Kidney (tissue), 14 donors: ENCODE data around the gene KIF16B. TPM values are rescaled to one million over a fixed set of nuclear protein-coding genes. Genes with fewer than 3 reads are reported as not detected.

ENCODE experiments used
- DNase-seq, 5 donors: peaks; one replicate each; pipeline ENCODE4 v3.0.0-alpha.2; 2013 to 2020
- FAIRE-seq: peaks from 2 replicates; lab custom pipeline; 2012; peaks lifted over from hg19 to GRCh38; lab: Jason Lieb, UNC
- H3K27ac ChIP-seq, 2 donors: one replicate each; pipeline ENCODE4 v1.7.0; 2013; ENCODE audit warnings: low read depth in 2 of 2, low read length in 2 of 2, inconsistent platforms in 1 of 2
- H3K27me3 ChIP-seq: one replicate; pipeline ENCODE4 v1.7.1; 2013; ENCODE audit warnings: low read length, inconsistent platforms; ENCODE audit not compliant: control insufficient read depth, insufficient read depth
- H3K36me3 ChIP-seq, 3 donors: one replicate each; pipeline versions ENCODE4 v1.7.0 to v1.7.1; 2013; ENCODE audit warnings: low read length in 3 of 3, control low read depth in 1 of 3, inconsistent platforms in 1 of 3; ENCODE audit not compliant: insufficient read depth in 3 of 3, control insufficient read depth in 2 of 3
- H3K4me1 ChIP-seq, 3 donors: one replicate each; pipeline versions ENCODE4 v1.7.0 to v1.7.1; 2013; ENCODE audit warnings: low read length in 3 of 3, inconsistent platforms in 1 of 3, low read depth in 1 of 3; ENCODE audit not compliant: control insufficient read depth in 2 of 3, insufficient read depth in 2 of 3
- H3K4me3 ChIP-seq, 3 donors: one replicate each; pipeline versions ENCODE4 v1.7.0 to v1.8.1; 2013; ENCODE audit warnings: low read length in 3 of 3, control low read depth in 1 of 3, inconsistent platforms in 1 of 3
- H3K9ac ChIP-seq, 3 donors: one replicate each; pipeline versions ENCODE4 v1.7.0 to v1.7.1; 2013; ENCODE audit warnings: low read length in 3 of 3, control low read depth in 1 of 3, inconsistent platforms in 1 of 3
- H3K9me3 ChIP-seq, 3 donors: one replicate each; pipeline versions ENCODE4 v1.7.0 to v1.7.1; 2013; ENCODE audit warnings: low read length in 3 of 3, control low read depth in 1 of 3, inconsistent platforms in 1 of 3; ENCODE audit not compliant: control insufficient read depth in 2 of 3, insufficient read depth in 1 of 3
- intact Hi-C: fragments of 100-400 bp; cut with DNase I; formaldehyde crosslinking; loops from one replicate; pipeline ENCODE4 v1.11.1; 2022
- polyA plus RNA-seq: library from polyadenylated mRNA; stranded (reverse); fragments of 350-450 nt; fragmentation: Illumina TruSeq; extraction: RNeasy Lipid Tissue Mini Kit (QIAGEN cat#74804); gene quantifications from one replicate; pipeline ENCODE4 v1.2.3, GENCODE V29; 2014; ENCODE audit warnings: low read depth, low replicate concordance; ENCODE audit not compliant: insufficient read depth
- total RNA-seq: library from RNA; stranded (reverse); fragmentation: NEBNext Ultra II Directional; extraction: Animal tissue kit (Norgen Biotek cat#: 25700); gene quantifications from one replicate; pipeline ENCODE4 v1.2.1, GENCODE V29; 2021
- TF ChIP-seq, protein P1 (sequence below): IDR thresholded peaks from 3 replicates; pipeline ENCODE4 v1.5.1; 2012; ENCODE audit warnings: mild to moderate bottlenecking, moderate library complexity, borderline replicate concordance; ENCODE audit not compliant: insufficient read depth; ENCODE audit errors: extremely low read depth
- donor health status: control.
- donor health status: control.
- donor health status: control.
- donor health status: control.
- donor health status: control.
- donor health status: DM: yes; HTN: yes; CAD: no.
- donor health status: Normal renal cell carcinoma (clear cell type).

KIF16B gene
- total and polyA plus RNA-seq, 2 donors from 2014 or later = 15.0 to 19.7 TPM

DNA sequence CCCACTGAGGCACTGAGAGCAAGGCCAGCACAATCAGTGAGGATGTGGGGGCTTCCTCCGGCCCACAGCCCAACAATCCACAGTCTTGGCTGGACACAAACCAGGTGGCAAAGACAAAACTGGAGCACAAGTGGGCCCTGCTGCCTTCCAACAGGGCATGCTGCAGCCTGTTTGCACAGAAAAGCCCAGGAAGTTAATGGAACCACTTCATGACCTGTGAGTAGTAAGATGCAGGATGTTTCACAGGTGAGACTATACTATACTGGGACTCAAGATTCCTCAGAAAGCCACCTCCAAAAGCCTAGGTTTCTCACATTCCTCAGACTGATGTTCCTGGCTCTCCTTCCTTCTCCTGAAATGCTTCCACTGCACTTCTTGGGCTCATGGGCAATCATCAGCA lies 235.5 kb downstream of the KIF16B start:
- intact Hi-C loops = no loop called here
- no peak for FAIRE-seq
- TF ChIP-seq, protein P1, sequence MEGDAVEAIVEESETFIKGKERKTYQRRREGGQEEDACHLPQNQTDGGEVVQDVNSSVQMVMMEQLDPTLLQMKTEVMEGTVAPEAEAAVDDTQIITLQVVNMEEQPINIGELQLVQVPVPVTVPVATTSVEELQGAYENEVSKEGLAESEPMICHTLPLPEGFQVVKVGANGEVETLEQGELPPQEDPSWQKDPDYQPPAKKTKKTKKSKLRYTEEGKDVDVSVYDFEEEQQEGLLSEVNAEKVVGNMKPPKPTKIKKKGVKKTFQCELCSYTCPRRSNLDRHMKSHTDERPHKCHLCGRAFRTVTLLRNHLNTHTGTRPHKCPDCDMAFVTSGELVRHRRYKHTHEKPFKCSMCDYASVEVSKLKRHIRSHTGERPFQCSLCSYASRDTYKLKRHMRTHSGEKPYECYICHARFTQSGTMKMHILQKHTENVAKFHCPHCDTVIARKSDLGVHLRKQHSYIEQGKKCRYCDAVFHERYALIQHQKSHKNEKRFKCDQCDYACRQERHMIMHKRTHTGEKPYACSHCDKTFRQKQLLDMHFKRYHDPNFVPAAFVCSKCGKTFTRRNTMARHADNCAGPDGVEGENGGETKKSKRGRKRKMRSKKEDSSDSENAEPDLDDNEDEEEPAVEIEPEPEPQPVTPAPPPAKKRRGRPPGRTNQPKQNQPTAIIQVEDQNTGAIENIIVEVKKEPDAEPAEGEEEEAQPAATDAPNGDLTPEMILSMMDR = no peak

DNA sequence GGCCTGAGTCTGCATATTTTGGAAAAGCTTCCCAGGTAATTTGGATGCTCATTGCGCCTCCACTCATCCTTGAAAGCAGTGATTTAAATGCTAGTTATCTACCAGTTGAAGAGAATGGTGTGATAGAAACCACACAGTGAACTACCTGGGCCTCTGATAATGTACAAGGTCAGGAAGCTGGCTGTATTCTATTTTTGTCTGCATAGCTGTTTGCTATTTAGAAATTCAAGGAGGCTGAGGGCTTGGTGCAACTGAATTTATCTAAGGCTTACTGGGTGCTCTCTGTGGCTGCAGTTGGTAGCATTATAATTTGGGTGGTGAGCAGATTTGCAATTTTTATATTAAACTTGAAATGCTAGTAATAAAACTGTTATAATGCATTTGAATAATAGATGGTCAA lies 245.6 kb downstream of the KIF16B start:
- H3K27me3 ChIP-seq = no peaks in the 10 kb centered on the region
- FAIRE-seq (no peak), DNase-seq (no peak)
- no peaks in the 10 kb centered on the region for H3K9me3 ChIP-seq
- H3K9ac ChIP-seq = no peak overlapping the region
- no peaks in the 10 kb centered on the region for H3K4me1 ChIP-seq
- no peak overlapping the region for H3K4me3 ChIP-seq
- TF ChIP-seq, protein P1 = no peak
- no peak overlapping the region for H3K27ac ChIP-seq
- intact Hi-C loops = no loop called here
- H3K36me3 ChIP-seq = no peaks in the 10 kb centered on the region

More for the DNA sequence above, 235.5 kb downstream of the KIF16B start:
- H3K27ac ChIP-seq = no peak overlapping the region
- DNase-seq = no peak
- no peak overlapping the region for H3K9ac ChIP-seq
- H3K9me3 ChIP-seq = peaks cover 0 to 7% (median 4%) of the 10 kb centered on the region in 3 donors
- peaks cover 0 to 5% (median 0%) of the 10 kb centered on the region in 3 donors for H3K36me3 ChIP-seq
- H3K27me3 ChIP-seq = no peaks in the 10 kb centered on the region
- H3K4me3 ChIP-seq = no peak overlapping the region
- H3K4me1 ChIP-seq = no peaks in the 10 kb centered on the region

DNA sequence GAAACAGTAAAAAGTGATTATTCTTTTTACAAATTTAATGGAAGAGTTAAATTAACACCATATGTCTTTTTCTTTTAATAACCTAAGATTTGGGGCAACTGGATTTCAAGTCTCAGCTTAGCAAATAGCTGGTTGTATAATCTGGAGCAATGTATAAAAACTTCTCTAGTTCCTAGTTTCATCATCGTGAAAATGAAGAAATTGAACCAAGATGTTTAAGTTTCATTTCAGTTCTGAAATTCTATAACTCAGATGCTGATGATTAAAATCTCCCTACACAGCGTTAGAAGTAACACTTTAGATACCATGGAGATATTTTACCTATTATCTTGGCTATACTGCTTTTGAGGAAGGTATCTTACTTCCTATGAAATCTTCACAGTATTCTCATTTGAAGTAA lies 252.0 kb downstream of the KIF16B start:
- no peaks in the 10 kb centered on the region for H3K27me3 ChIP-seq
- no peaks in the 10 kb centered on the region for H3K9me3 ChIP-seq
- H3K4me1 ChIP-seq = no peaks in the 10 kb centered on the region
- TF ChIP-seq, protein P1 = no peak
- intact Hi-C loops = no loop called here
- FAIRE-seq (no peak), DNase-seq (no peak)
- H3K9ac ChIP-seq = no peak overlapping the region
- no peak overlapping the region for H3K4me3 ChIP-seq
- no peak overlapping the region for H3K27ac ChIP-seq
- H3K36me3 ChIP-seq = no peaks in the 10 kb centered on the region
